Mammary microvascular endothelial cell (primary cell): Measurements from ENCODE around the gene RAB5B. TPM values are rescaled to one million over a fixed set of nuclear protein-coding genes. Genes with fewer than 3 reads are reported as not detected.

ENCODE experiments used
- total RNA-seq: library from RNA; depleted of rRNA; stranded (reverse); fragments of >200 nt; gene quantifications from 2 replicates; pipeline ENCODE4 v1.2.3, GENCODE V29; 2015

The RAB5B gene
- 49.1 and 52.2 TPM in 2 replicates for total RNA-seq

GRCh38 chr12:55973599-55974307 lies at the start of gene RAB5B:
Gene RAB5B, plus strand, starts transcription at chr12:55974078. Its CDS starts 12,883 bp downstream, at chr12:55986961.

GRCh38 chr12:55927588-55928502 lies 46.0 kb upstream of the RAB5B start, which contains the start of gene PYM1:
Gene PYM1, minus strand, starts transcription at chr12:55927894. Its CDS starts 133 bp downstream, at chr12:55927761.

DNA sequence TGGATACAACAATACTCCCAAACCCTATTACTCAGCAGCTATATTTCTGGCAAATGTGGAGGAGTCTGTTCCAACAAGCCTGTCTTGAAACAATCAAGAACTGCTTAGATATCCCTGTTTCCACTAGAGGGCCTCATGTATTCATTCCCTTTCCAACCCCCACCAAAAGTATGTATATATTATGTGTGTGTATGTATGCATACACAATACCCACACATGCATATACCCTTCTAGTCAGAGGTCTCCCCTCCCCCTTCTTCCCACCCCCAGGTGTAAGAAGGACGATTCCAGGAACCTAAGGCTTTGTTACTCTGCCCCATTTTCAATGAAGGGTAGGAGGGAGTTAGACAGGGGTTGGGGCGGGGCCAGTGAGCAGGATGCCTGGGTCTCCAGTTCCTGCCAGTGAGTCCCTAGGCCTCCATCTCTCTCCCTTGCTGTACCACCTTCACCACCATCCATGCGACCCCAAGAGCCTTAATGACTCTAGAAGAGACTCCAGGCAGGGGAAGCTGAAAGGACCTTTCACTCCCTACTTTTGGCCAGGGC lies 43.0 kb upstream of the RAB5B start, which contains the start of gene DGKA:
TSS of gene DGKA (plus strand) at position 392 of the 546 bp plus-strand sequence. CDS start 5,342 bp downstream, outside the sequence.

DNA sequence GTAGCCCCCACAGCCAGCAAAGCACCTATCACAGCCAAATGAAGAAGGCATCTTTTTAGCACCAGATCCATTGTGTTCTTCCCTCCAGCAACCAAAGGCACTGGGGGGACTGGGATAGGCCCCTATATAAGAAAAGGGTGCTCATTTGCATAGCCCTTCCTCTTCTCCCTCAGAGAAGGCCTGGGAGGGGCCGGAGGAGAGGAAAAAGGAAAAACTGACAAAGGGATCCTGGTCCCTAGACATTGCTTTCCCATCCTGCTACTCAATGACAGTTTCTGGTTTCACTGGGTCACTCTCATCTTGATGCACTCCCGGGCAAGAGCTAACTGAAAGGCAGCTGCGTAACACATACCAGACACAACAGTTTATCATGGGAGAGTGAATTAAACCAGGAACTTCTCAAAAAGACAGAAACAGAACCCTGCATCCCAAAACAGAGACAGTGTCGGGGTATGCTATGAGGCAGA lies 7.9 kb upstream of the RAB5B start, which contains the start of gene PMEL:
TSS of gene PMEL (minus strand) at position 102 of the 467 bp plus-strand sequence. CDS start at position 71, 31 bp downstream.

DNA sequence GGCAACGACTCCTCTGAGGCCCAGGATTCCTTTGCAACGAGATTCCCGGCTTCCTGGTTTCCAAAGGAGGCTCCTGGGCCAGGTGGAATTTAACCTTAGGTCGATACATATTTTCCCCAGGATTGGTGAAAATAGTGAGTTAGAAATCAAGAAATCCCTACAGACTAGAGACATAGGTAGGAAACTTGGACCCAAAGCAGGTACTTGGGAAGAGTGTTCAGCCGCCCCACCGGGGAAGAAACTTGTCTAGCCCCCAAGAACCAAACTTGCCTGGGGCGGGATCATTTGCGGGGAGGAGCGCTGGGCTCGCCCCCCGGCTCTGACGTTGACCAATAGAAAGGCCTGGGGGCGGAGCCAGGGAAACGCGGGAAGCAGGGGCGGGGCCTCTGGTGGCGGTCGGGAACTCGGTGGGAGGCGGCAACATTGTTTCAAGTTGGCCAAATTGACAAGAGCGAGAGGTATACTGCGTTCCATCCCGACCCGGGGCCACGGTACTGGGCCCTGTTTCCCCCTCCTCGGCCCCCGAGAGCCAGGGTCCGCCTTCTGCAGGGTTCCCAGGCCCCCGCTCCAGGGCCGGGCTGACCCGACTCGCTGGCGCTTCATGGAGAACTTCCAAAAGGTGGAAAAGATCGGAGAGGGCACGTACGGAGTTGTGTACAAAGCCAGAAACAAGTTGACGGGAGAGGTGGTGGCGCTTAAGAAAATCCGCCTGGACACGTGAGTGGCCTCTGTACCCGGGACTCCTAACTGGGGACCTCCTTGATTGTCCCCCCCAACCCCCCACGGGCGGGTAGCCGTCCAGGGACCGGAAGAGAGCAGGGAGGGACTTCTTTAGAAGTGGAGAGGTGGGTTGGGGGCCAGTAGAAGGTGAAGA lies 7.2 kb upstream of the RAB5B start, which contains the start of gene CDK2:
TSS of gene CDK2 (plus strand) at position 423 of the 874 bp plus-strand sequence. CDS start at position 602, 179 bp downstream.

DNA sequence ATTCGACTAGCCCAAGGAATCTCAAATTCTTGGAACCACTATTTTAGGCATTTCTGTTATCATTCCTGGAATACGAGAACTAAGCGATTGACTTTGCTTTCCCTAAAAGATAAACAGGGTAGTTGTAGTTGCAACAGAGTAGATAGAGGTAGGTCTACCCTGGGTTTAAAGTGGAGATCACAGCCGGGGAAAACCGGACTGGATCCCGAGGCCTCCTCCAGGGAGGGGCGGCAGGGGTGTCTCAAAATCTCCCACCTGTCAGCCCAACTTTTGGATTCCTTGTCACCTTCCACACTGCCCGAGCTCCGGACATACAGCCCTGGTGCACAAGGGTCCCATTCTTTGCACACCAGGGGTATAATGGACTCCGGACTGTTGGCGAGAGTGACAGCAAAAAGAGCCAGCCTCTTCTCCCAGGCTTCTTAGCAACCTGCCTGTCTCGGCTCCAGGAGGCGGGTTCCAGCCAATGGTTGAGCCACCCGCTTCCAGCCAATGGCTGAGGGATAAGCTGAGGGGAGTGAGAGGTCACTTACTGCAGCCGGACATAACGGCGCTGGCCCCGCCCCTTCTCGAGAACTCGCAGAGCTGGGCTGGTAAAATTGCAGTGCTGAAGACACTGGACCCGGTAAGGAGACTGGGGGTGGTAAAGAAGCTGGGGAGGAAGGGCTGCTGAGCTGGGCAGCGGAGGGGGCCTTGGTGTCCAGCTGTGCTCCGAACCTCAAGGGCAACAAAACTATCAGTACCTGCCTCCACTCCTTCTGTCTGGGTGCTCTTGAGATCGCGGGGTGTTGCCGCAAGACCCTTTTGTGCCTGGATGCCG lies 23.0 kb downstream of the RAB5B start, which contains the start of gene SUOX:
TSS of gene SUOX (plus strand) at position 562 of the 820 bp plus-strand sequence. CDS start 4,946 bp downstream, outside the sequence.

GRCh38 chr12:56020423-56021184 lies 46.7 kb downstream of the RAB5B start, which contains the start of gene IKZF4:
Gene IKZF4, plus strand, starts transcription at chr12:56021043. Its CDS starts 451 bp downstream, at chr12:56021494.

GRCh38 chr12:56041552-56042429 lies 67.9 kb downstream of the RAB5B start, which contains the start of gene RPS26:
Gene RPS26, plus strand, starts transcription at chr12:56041918. Its CDS starts 249 bp downstream, at chr12:56042167.

Other genes with a start within 250 kb of the RAB5B start
- 720 and 809 TPM in 2 replicates for gene CD63, start 245.1 kb upstream of the RAB5B start, total RNA-seq
- 2.5 and 3.3 TPM in 2 replicates for gene GDF11, start 231.0 kb upstream of the RAB5B start, total RNA-seq
- 132 and 161 TPM in 2 replicates for gene SARNP, start 156.4 kb upstream of the RAB5B start, total RNA-seq
- gene ORMDL2, start 156.0 kb upstream of the RAB5B start, total RNA-seq, result 37.3 and 40.5 TPM in 2 replicates
- gene DNAJC14, start 144.5 kb upstream of the RAB5B start, total RNA-seq, result 30.0 and 31.7 TPM in 2 replicates
- gene MMP19, start 131.1 kb upstream of the RAB5B start, total RNA-seq, result 2.3 and 3.5 TPM in 2 replicates
- gene PYM1, start 46.2 kb upstream of the RAB5B start, total RNA-seq, result 32.3 and 41.1 TPM in 2 replicates
- gene DGKA, start 42.9 kb upstream of the RAB5B start, total RNA-seq, result 31.7 and 41.1 TPM in 2 replicates
- gene PMEL, start 8.0 kb upstream of the RAB5B start, total RNA-seq, result 0.69 TPM in 1 of 2 replicates, not detected in the other
- gene CDK2, start 7.2 kb upstream of the RAB5B start, total RNA-seq, result 44.6 and 46.3 TPM in 2 replicates
- 16.3 and 18.0 TPM in 2 replicates for gene SUOX, start 23.2 kb downstream of the RAB5B start, total RNA-seq
- gene IKZF4, start 47.0 kb downstream of the RAB5B start, total RNA-seq, result 0.49 and 0.60 TPM in 2 replicates
- gene RPS26, start 67.8 kb downstream of the RAB5B start, total RNA-seq, result 2,120 and 2,289 TPM in 2 replicates
- not detected in 2 replicates for gene ERBB3, start 106.1 kb downstream of the RAB5B start, total RNA-seq
- gene PA2G4, start 130.5 kb downstream of the RAB5B start, total RNA-seq, result 183 and 202 TPM in 2 replicates
- gene RPL41, start 142.6 kb downstream of the RAB5B start, total RNA-seq, result 2,181 and 3,254 TPM in 2 replicates
- gene ZC3H10, start 144.2 kb downstream of the RAB5B start, total RNA-seq, result 2.5 and 3.0 TPM in 2 replicates
- 247 and 287 TPM in 2 replicates for gene ESYT1, start 154.2 kb downstream of the RAB5B start, total RNA-seq
- gene MYL6B, start 178.5 kb downstream of the RAB5B start, total RNA-seq, result 75.2 and 78.8 TPM in 2 replicates
- 4,496 and 4,852 TPM in 2 replicates for gene MYL6, start 184.3 kb downstream of the RAB5B start, total RNA-seq
- gene SMARCC2, start 215.4 kb downstream of the RAB5B start, total RNA-seq, result 40.6 and 44.5 TPM in 2 replicates
- 46.2 and 57.4 TPM in 2 replicates for gene RNF41, start 247.8 kb downstream of the RAB5B start, total RNA-seq